ENCODE results near the gene EFNA2. TPM values are rescaled to one million over a fixed set of nuclear protein-coding genes. Genes with fewer than 3 reads are reported as not detected.
A peak's percentile ranks its signal among the peaks of the same experiment; 100 is the strongest.

The EFNA2 gene
- polyA plus RNA-seq, 1 donor (not counting 4 experiments of a cell fraction or from before 2014, with no cell fraction given): not detected

- H3K27ac ChIP-seq (ENCODE audit: control insufficient read depth, insufficient read depth, low read length): peak overlapping the region; percentile 76
- H3K9me1 ChIP-seq (ENCODE audit: control insufficient read depth, extremely low read depth, insufficient read depth, low read length): no peaks in the 10 kb centered on the region
- dilution Hi-C loops (cut with MboI; ENCODE audit: extremely low pct_ligation_motif_present, low sequenced_read_pairs): no loop called here
- no peaks in the 10 kb centered on the region for H3K27me3 ChIP-seq (ENCODE audit: control insufficient read depth, extremely low read depth, insufficient read depth, low read length)
- peaks cover 19% of the 10 kb centered on the region for H3K4me1 ChIP-seq (ENCODE audit: control insufficient read depth, extremely low read depth, insufficient read depth, low read length)
- DNase-seq (ENCODE audit: low read depth, low spot score) (no peak), FAIRE-seq (no peak)
- H3K4me2 ChIP-seq (ENCODE audit: control insufficient read depth, extremely low read depth, insufficient read depth, low read depth, low read length): no peak overlapping the region
- peak overlapping the region; percentile 52 to 85 (median 59) for H3K4me3 ChIP-seq (ENCODE audit: control insufficient read depth in 2 of 3, extremely low read depth in 1 of 3, insufficient read depth in 2 of 3, low read depth in 1 of 3, low read length in 3 of 3)
- no peaks in the 10 kb centered on the region for H3K9me3 ChIP-seq (ENCODE audit: control insufficient read depth, low read depth, low read length)
- H3K36me3 ChIP-seq (ENCODE audit: control insufficient read depth in 2 of 2, extremely low read depth in 1 of 2, insufficient read depth in 2 of 2, low read length in 2 of 2): peaks cover 5 to 10% of the 10 kb centered on the region in 2 experiments
- TF ChIP-seq CTCF (optimal IDR thresholded peaks at IDR 0.05 in 1 of 3, IDR thresholded peaks at IDR 0.05 in 1 of 3, conservative IDR thresholded peaks at IDR 0.05 in 1 of 3; ENCODE audit: extremely low read depth in 1 of 3, insufficient read depth in 2 of 3, low read length in 3 of 3) (peak; percentile 56 to 69 (median 56)), EZH2 (IDR thresholded peaks at IDR 0.05; ENCODE audit: low read length) (no peak)
- H4K20me1 ChIP-seq (ENCODE audit: control insufficient read depth, extremely low read depth, insufficient read depth, low read length): no peaks in the 10 kb centered on the region
- H3K79me2 ChIP-seq (ENCODE audit: control insufficient read depth, insufficient read depth, low read length): peaks cover 30% of the 10 kb centered on the region
- peak overlapping the region; percentile 80 for H3K9ac ChIP-seq (ENCODE audit: control insufficient read depth, extremely low read depth, insufficient read depth, low read length)
- no peak overlapping the region for H2AFZ ChIP-seq (ENCODE audit: control insufficient read depth, low read length)
Observed at GRCh38 chr19:1248786-1249297, 36.8 kb upstream of the EFNA2 start.

GRCh38 chr19:1249298-1249989 is 36.2 kb upstream of the EFNA2 start:
- Histone ChIP-seq H3K4me3 (ENCODE audit: control insufficient read depth in 2 of 3, extremely low read depth in 1 of 3, insufficient read depth in 2 of 3, low read depth in 1 of 3, low read length in 3 of 3) (peak overlapping the region; percentile 69 to 87 (median 85)), H3K4me1 (ENCODE audit: control insufficient read depth, extremely low read depth, insufficient read depth, low read length) (peaks cover 13% of the 10 kb centered on the region), H3K9me1 (ENCODE audit: control insufficient read depth, extremely low read depth, insufficient read depth, low read length) (no peaks in the 10 kb centered on the region), H3K27me3 (ENCODE audit: control insufficient read depth, extremely low read depth, insufficient read depth, low read length) (no peaks in the 10 kb centered on the region), H4K20me1 (ENCODE audit: control insufficient read depth, extremely low read depth, insufficient read depth, low read length) (no peaks in the 10 kb centered on the region), H3K4me2 (ENCODE audit: control insufficient read depth, extremely low read depth, insufficient read depth, low read depth, low read length) (no peak overlapping the region), H3K36me3 (ENCODE audit: control insufficient read depth in 2 of 2, extremely low read depth in 1 of 2, insufficient read depth in 2 of 2, low read length in 2 of 2) (peaks cover 5 to 13% of the 10 kb centered on the region in 2 experiments), H3K79me2 (ENCODE audit: control insufficient read depth, insufficient read depth, low read length) (peaks cover 31% of the 10 kb centered on the region), H3K27ac (ENCODE audit: control insufficient read depth, insufficient read depth, low read length) (peak overlapping the region; percentile 76), H3K9ac (ENCODE audit: control insufficient read depth, extremely low read depth, insufficient read depth, low read length) (peak overlapping the region; percentile 83), H2AFZ (ENCODE audit: control insufficient read depth, low read length) (no peak overlapping the region), H3K9me3 (ENCODE audit: control insufficient read depth, low read depth, low read length) (no peaks in the 10 kb centered on the region)
- FAIRE-seq (no peak), DNase-seq (ENCODE audit: low read depth, low spot score) (no peak)
- TF ChIP-seq CTCF (optimal IDR thresholded peaks at IDR 0.05 in 1 of 3, IDR thresholded peaks at IDR 0.05 in 1 of 3, conservative IDR thresholded peaks at IDR 0.05 in 1 of 3; ENCODE audit: extremely low read depth in 1 of 3, insufficient read depth in 2 of 3, low read length in 3 of 3): no peak
- no peak for TF ChIP-seq EZH2 (IDR thresholded peaks at IDR 0.05; ENCODE audit: low read length)
- dilution Hi-C loops (cut with MboI; ENCODE audit: extremely low pct_ligation_motif_present, low sequenced_read_pairs): no loop called here
